Osteocyte (in vitro differentiated cells): Measurements from ENCODE around the gene TM4SF4. TPM values are rescaled to one million over a fixed set of nuclear protein-coding genes. Genes with fewer than 3 reads are reported as not detected.

Source experiments
- DNase-seq: peaks from one replicate; pipeline ENCODE4 v3.0.0; 2021; ENCODE audit warnings: mixed read lengths; ENCODE audit not compliant: unreplicated experiment; ENCODE audit errors: extremely low spot score
- H3K27ac Mint-ChIP-seq: one replicate; pipeline ENCODE4 v1.8.0; 2021; ENCODE audit warnings: mild to moderate bottlenecking, mixed read lengths; ENCODE audit not compliant: unreplicated experiment
- H3K27me3 Mint-ChIP-seq: one replicate; pipeline ENCODE4 v1.8.0; 2021; ENCODE audit warnings: mixed read lengths; ENCODE audit not compliant: unreplicated experiment
- H3K36me3 Mint-ChIP-seq: one replicate; pipeline ENCODE4 v1.8.0; 2021; ENCODE audit warnings: mixed read lengths; ENCODE audit not compliant: unreplicated experiment
- H3K4me1 Mint-ChIP-seq: one replicate; pipeline ENCODE4 v1.8.0; 2021; ENCODE audit warnings: mixed read lengths; ENCODE audit not compliant: unreplicated experiment
- H3K4me3 Mint-ChIP-seq: one replicate; pipeline ENCODE4 v1.8.0; 2021; ENCODE audit warnings: mild to moderate bottlenecking, moderate library complexity, mixed read lengths; ENCODE audit not compliant: unreplicated experiment
- H3K9me3 Mint-ChIP-seq: one replicate; pipeline ENCODE4 v1.8.0; 2021; ENCODE audit warnings: mixed read lengths; ENCODE audit not compliant: unreplicated experiment
- CTCF ChIP-seq: fragments of 200-600 bp; sonication (generic); IDR thresholded peaks from 2 replicates; pipeline ENCODE4 v1.5.0; 2021; ENCODE audit warnings: antibody characterized with exemption, mild to moderate bottlenecking, moderate library complexity
- total RNA-seq: library from RNA; stranded (reverse); gene quantifications from 2 replicates; pipeline ENCODE4 v1.2.1, GENCODE V29; 2021

TM4SF4 gene
- total RNA-seq, 1 donor from 2014 or later, result not detected

GRCh38 chr3:149527531-149528339 is 53.2 kb downstream of the TM4SF4 start:
- Mint-ChIP-seq H3K27ac (peak overlapping the region; percentile 54), H3K36me3 (peaks cover 37% of the 10 kb centered on the region), H3K9me3 (no peaks in the 10 kb centered on the region), H3K4me3 (no peak overlapping the region), H3K4me1 (peaks cover 42% of the 10 kb centered on the region), H3K27me3 (no peaks in the 10 kb centered on the region)
- peak; percentile 39 for TF ChIP-seq CTCF
- no peak for DNase-seq

GRCh38 chr3:149528340-149528650 is 53.8 kb downstream of the TM4SF4 start:
- H3K9me3 Mint-ChIP-seq, result no peaks in the 10 kb centered on the region
- no peak for DNase-seq
- no peaks in the 10 kb centered on the region for H3K27me3 Mint-ChIP-seq
- no peak overlapping the region for H3K4me3 Mint-ChIP-seq
- H3K4me1 Mint-ChIP-seq, result peaks cover 48% of the 10 kb centered on the region
- peak overlapping the region; percentile 54 for H3K27ac Mint-ChIP-seq
- no peak for TF ChIP-seq CTCF
- peaks cover 38% of the 10 kb centered on the region for H3K36me3 Mint-ChIP-seq

GRCh38 chr3:149529099-149529498 is 54.6 kb downstream of the TM4SF4 start:
- DNase-seq, result no peak
- peak overlapping the region; percentile 54 for H3K27ac Mint-ChIP-seq
- TF ChIP-seq CTCF, result no peak
- H3K36me3 Mint-ChIP-seq, result peaks cover 34% of the 10 kb centered on the region
- no peaks in the 10 kb centered on the region for H3K9me3 Mint-ChIP-seq
- H3K4me3 Mint-ChIP-seq, result no peak overlapping the region
- peaks cover 55% of the 10 kb centered on the region for H3K4me1 Mint-ChIP-seq
- H3K27me3 Mint-ChIP-seq, result no peaks in the 10 kb centered on the region

- Mint-ChIP-seq H3K36me3 (peaks cover 20% of the 10 kb centered on the region), H3K27me3 (no peaks in the 10 kb centered on the region), H3K27ac (peak overlapping the region; percentile 31), H3K9me3 (no peaks in the 10 kb centered on the region), H3K4me3 (no peak overlapping the region), H3K4me1 (peaks cover 84% of the 10 kb centered on the region)
- no peak for DNase-seq
- TF ChIP-seq CTCF, result no peak
Measured at GRCh38 chr3:149532489-149533180, 58.1 kb downstream of the TM4SF4 start.

GRCh38 chr3:149534082-149534481 is 59.6 kb downstream of the TM4SF4 start:
- H3K4me1 Mint-ChIP-seq, result peaks cover 78% of the 10 kb centered on the region
- H3K9me3 Mint-ChIP-seq, result no peaks in the 10 kb centered on the region
- H3K27ac Mint-ChIP-seq, result peak overlapping the region; percentile 90
- H3K27me3 Mint-ChIP-seq, result no peaks in the 10 kb centered on the region
- TF ChIP-seq CTCF, result no peak
- H3K4me3 Mint-ChIP-seq, result no peak overlapping the region
- no peak for DNase-seq
- peaks cover 17% of the 10 kb centered on the region for H3K36me3 Mint-ChIP-seq
